GM18507 (cell line): ENCODE data around the gene FAM120A.
"Not testable (repeated sequence)": the region's sequence is repeated elsewhere in the genome, so short reads cannot be mapped to it uniquely, and the experiment has no call there.

Experiments used
- DNase-seq: peaks from one replicate; pipeline ENCODE4 v3.0.0; 2011; ENCODE audit warnings: low read depth; ENCODE audit not compliant: insufficient read length; ENCODE audit errors: extremely low spot score
- FAIRE-seq: peaks from 2 replicates; lab custom pipeline; 2011; peaks lifted over from hg19 to GRCh38; lab: Jason Lieb, UNC

FAM120A gene

GRCh38 chr9:93450945-93451815 is at the start of gene FAM120A:
Gene FAM120A (plus strand): TSS chr9:93451685. CDS start chr9:93451916, 231 bp downstream.
- peak; percentile 58 for DNase-seq
- FAIRE-seq: no peak

GRCh38 chr9:93406371-93406770 is 45.1 kb upstream of the FAM120A start:
- DNase-seq (no peak), FAIRE-seq (no peak)

- DNase-seq (no peak), FAIRE-seq (no peak)
Observed at GRCh38 chr9:93413530-93413929, 38.0 kb upstream of the FAM120A start.

- FAIRE-seq (no peak), DNase-seq (no peak)
Observed at GRCh38 chr9:93415176-93415690, 36.3 kb upstream of the FAM120A start.

GRCh38 chr9:93416530-93417235 is 34.8 kb upstream of the FAM120A start:
- FAIRE-seq: no peak

GRCh38 chr9:93417538-93417937 is 33.9 kb upstream of the FAM120A start:
- FAIRE-seq (no peak), DNase-seq (no peak)

More at GRCh38 chr9:93416530-93417235, 34.8 kb upstream of the FAM120A start:
- DNase-seq: no peak

GRCh38 chr9:93419023-93419422 is 32.5 kb upstream of the FAM120A start:
- FAIRE-seq (no peak), DNase-seq (no peak)

- no peak for DNase-seq
- FAIRE-seq: no peak
Observed at GRCh38 chr9:93422977-93423616, 28.4 kb upstream of the FAM120A start.

- DNase-seq (no peak), FAIRE-seq (no peak)
Observed at GRCh38 chr9:93427655-93428379, 23.7 kb upstream of the FAM120A start.

- FAIRE-seq (no peak), DNase-seq (no peak)
Observed at GRCh38 chr9:93431539-93432105, 19.9 kb upstream of the FAM120A start.

GRCh38 chr9:93432964-93433363 is 18.5 kb upstream of the FAM120A start:
- no peak for FAIRE-seq
- no peak for DNase-seq

GRCh38 chr9:93434056-93434455 is 17.4 kb upstream of the FAM120A start:
- FAIRE-seq: no peak
- no peak for DNase-seq

- DNase-seq (no peak), FAIRE-seq (no peak)
Observed at GRCh38 chr9:93435386-93435785, 16.1 kb upstream of the FAM120A start.

GRCh38 chr9:93436218-93436617 is 15.3 kb upstream of the FAM120A start:
- FAIRE-seq: no peak
- DNase-seq: no peak

- DNase-seq: no peak
- FAIRE-seq: no peak
Observed at GRCh38 chr9:93436655-93437407, 14.7 kb upstream of the FAM120A start.

- FAIRE-seq (no peak), DNase-seq (no peak)
Observed at GRCh38 chr9:93437996-93438395, 13.5 kb upstream of the FAM120A start.

GRCh38 chr9:93439301-93439700 is 12.2 kb upstream of the FAM120A start:
- not testable (repeated sequence) for FAIRE-seq

GRCh38 chr9:93440896-93441580 is 10.4 kb upstream of the FAM120A start:
- FAIRE-seq: no peak
- no peak for DNase-seq

More at GRCh38 chr9:93439301-93439700, 12.2 kb upstream of the FAM120A start:
- DNase-seq: not testable (repeated sequence)
